ENCODE measurements around the gene PLCL1.
A peak's percentile ranks its signal among the peaks of the same experiment; 100 is the strongest.

PLCL1 gene

GRCh38 chr2:197804049-197804757 is at the start of gene PLCL1:
PLCL1 (plus strand) TSS chr2:197804593.
- DNase-seq: peak; percentile 25 to 98 (median 94)

GRCh38 chr2:197759013-197759412 is 45.4 kb upstream of the PLCL1 start:
- no peak for DNase-seq

DNA sequence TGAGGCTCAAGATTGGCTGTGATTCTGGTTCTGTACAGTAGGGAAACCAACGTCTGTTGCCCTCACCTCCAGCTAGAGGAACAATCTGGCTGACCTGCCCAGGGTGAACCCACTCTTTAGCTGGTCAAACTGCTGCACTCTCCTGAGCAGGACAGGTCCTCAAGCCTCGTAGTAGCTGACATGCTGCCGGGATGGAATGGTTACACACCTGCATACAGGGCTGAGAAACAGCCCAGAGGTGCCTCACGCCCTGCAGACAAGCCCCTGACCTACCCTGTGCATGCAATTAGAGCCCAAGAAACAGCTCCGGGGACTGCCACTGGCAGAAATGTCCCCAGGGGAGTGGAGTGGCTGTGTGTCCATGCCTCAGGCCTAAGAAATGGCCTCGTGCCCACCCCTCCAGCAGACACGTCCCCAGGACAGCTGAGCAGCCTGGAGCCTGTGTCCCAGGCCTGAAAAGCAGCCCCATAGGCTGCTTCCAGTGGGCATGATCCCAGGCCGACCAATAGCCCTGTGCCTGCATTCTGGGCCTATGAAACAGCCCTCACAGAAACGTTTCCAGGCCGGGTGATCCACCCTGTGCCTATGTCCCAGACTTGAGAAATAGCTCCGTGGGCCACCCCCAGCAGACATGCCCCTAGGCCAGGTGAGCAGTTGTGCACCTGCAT is 44.6 kb upstream of the PLCL1 start:
- DNase-seq: no peak

GRCh38 chr2:197760293-197760657 is 44.1 kb upstream of the PLCL1 start:
- DNase-seq: no peak

DNA sequence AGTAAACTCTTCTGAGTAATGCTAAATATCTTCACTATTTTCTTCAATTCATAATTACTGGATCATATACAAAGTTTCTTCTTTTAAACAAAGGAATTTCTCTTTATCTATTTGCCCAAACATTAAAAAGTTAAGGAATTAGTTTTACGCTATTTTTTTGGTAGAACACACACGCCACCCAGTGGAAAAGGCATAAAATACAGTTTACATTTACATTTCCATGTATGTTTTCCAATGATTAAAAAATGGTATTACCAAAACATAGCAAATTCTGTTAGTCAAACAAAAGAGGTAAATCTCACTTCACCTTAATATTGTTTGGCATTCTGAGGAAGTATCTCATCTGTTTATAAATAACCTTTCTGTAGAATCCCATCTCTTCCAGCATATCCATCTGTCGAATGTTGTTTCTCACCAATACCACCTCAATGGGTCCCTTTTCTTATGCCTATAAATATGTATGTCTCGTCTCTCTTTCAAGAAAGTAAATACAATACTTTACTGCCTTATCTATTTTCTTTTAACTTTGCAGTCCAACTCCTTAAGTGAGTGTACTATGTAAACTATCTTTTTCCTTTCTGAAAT is 26.5 kb upstream of the PLCL1 start:
- no peak for DNase-seq

DNA sequence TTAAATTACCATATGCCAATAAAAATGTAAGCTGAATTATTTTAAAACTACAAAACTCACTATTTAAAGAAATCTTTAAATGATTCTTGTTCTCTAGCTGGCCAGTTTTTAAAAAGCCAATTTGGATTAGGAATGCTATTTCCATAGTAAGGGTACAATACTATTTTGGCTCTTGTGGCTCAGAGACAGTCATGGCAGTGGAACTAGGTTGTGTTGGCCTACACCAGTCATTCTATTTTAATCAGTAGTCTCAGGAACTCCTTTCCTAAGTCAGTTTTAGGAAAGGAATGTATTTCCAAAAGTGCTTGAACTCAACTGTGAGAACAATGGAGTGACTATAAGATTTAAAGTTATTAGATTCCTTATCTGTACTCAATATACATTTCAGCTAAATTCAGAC is 25.1 kb upstream of the PLCL1 start:
- DNase-seq: no peak

DNA sequence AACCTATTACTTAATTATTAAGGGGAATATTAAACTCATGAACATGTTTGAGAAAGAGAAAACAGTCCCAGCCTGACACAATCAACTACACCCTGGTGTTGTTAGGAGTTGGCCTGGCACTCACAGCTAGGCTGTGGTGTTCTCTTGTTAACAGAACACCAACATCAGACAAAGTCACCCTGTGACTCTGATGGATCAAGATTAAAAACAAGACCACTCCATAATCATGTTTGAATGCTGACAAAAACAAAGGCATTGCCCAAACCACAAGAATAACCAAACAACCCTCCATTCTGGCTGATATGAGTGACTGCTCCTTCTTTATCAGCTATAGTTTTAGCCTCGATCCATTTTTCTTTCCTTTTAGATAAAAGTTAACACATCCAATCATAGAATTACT is 22.3 kb upstream of the PLCL1 start:
- DNase-seq: no peak

DNA sequence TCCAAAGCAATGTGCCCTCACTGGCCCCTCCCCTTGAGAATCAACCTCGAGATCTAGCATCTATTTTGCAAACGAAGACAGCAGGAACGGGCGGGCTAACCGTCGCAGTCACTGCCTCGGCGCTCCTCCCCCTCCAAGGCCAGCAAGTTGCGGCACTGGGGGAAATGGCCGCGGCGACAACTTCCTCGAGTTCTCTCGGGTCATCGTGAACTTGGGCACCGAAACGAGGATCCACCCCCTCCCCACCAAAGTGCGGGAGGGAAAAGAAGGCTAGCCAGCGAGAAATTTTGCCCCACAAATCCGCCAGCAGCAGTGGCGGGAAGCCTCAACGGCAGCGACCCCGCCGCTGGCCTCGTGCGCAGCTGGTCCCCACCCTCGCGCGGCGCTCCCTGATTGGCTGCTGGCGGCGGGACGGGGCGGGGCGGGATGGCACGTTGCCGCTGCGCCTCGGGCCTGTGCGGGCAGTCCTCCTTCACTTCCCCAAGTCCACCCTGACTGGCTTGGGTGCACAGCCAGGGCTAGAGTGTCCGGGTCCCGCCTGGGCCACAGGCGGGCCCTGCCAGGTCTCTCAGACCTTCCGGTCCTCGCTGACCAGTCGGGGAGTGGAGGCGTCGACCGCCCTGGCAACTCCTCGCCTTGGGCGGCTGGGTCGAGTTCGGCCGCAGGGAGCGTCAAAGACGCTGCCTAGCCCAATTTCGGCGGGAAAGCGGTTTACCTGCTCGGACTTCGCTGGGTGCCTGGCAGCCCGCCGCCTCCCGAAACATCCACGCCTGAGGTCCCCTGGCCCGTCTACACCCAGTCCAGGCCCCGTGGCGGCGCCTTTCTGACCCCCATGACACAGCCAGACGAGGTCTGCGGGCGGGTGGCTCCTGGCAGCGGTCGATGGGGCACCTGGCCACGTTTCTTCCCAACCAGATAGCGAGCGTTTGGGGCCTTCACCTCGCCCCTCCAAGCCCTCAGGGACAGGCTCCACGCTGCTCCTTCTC is 19.1 kb upstream of the PLCL1 start, which contains the start of gene BOLL:
BOLL (minus strand) TSS at position 364 of the 986 bp plus-strand sequence. CDS start 3,469 bp downstream, outside the sequence.
- no peak for DNase-seq

- peak in 2 of 56 donors; percentile 5 to 28 for DNase-seq
These were observed 18.1 kb upstream of the PLCL1 start for GRCh38 chr2:197786010-197786877.

DNA sequence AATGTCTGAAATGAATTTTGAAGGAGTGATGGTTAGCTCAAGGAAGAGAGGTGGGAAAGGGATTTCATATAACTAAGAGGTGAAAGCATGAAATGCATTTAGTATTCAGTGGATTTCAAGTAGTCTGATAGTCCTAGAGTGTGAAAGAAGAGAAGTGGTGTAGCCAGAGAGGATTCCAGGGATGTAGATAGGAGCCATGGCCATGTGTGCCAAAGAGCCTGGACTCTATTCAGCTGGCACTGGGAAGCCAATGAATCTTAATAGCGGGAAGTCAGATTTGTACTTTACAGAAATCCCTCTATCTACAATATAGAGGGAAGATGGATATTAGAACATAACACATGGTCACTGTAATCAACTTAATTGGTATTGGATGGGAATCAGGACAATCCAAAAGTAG is 10.9 kb upstream of the PLCL1 start:
- DNase-seq: no peak

DNA sequence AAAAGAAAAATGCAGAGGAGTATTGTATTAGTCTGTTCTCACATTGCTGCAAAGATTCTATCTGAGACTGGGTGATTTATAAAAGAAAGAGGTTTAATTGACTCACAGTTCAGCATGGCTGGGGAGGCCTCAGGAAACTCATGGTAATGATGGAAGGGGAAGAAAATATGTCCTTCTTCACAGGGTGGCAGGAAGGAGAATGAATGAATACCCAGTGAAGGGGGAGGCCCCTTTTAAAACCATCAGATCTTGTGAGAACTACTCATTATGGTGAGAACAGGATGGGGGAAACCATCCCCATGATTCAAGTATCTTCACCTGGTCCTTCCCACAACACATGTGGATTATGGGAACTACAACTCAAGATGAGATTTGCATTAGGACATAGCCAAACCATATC is 9.1 kb upstream of the PLCL1 start:
- DNase-seq: no peak

DNA sequence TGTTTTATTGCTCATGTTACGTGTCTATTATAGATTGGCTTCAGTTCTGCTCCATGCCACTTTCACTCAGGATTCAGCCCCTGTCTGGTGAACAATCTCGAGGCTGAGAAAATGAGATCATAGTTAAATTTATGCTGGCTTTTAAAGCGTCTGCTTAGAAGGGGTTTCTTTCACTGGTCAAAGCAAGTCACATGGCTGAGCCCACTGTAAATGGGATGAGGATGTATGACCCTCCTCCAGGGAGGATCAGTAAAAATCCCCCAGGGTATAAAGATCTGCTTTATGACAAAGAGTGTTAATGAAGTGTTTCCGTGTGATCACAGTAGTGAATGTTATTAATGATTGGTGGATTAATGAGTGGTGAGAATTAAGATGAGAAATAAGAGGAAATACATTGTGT is 6.2 kb upstream of the PLCL1 start:
- no peak for DNase-seq

DNA sequence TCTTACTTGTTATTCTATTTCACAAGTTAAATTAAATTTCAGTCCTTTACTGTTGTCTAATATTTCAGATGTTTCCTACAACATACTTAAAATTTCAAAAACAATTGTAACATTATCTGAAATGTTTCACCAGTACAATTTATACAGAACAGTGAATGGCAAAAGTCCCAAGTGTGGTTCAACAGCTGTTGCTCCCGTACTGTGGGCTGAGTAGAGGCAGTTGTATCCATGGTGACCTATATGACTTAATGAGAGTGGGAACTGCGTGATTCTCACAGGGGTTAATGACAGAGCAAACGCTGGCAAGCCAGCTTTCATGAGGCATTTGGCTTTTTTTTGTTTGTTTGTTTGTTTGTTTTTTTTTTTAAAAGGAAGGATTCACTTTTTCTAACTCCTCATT is 5.3 kb upstream of the PLCL1 start:
- no peak for DNase-seq

GRCh38 chr2:197800091-197800490 is 4.3 kb upstream of the PLCL1 start:
- DNase-seq: no peak

GRCh38 chr2:197801033-197801432 is 3.4 kb upstream of the PLCL1 start:
- DNase-seq: no peak

DNA sequence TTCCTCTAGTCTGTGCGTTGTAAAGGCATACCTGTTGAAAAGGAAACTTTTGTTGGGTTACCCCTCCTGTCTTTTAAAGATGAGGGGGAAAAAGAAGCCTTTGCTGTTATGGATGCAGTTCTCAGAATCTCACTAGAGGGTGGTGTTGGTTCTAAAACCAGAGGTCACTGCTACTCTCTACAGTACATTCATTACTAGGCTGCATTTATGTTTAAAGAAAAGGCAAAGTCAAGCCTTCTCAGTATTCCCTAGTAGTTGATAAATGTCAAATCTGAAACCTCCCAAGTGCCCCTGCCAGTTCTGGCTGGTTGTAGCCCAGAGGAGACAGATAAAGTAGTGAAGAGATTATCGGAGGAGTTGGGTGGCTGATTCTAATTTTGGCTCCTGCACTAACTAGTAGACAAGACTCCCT is 1.4 kb upstream of the PLCL1 start:
- DNase-seq: peak in 16 of 56 donors; percentile 3 to 56 (median 22)

GRCh38 chr2:197804758-197805714 is 643 bp downstream of the PLCL1 start:
- DNase-seq: peak in 38 of 56 donors; percentile 12 to 75 (median 40)

GRCh38 chr2:197805715-197806633 is 1.6 kb downstream of the PLCL1 start:
- peak in 7 of 56 donors; percentile 7 to 52 (median 18) for DNase-seq
